Measurements from ENCODE around the gene NEU3. TPM values are rescaled to one million over a fixed set of nuclear protein-coding genes. Genes with fewer than 3 reads are reported as not detected.

The NEU3 gene
- total and polyA plus RNA-seq, 3 donors from 2014 or later, result 25.8 to 41.5 (median 29.3) TPM

GRCh38 chr11:74952752-74953151 is 36.0 kb upstream of the NEU3 start:
- peaks cover 24% of the 10 kb centered on the region for H3K4me1 ChIP-seq
- H3K4me3 ChIP-seq, result no peak overlapping the region
- H3K27me3 ChIP-seq, result no peaks in the 10 kb centered on the region
- no peaks in the 10 kb centered on the region for H3K9me3 ChIP-seq
- no peaks in the 10 kb centered on the region for H3K36me3 ChIP-seq (ENCODE audit: low read depth, missing control alignments)
- WGBS, 2 donors, result 73 to 80% methylated on average over 2 of the region's 2 CpGs
- DNase-seq, result no peak
- intact Hi-C loops (cut with DNase I; ENCODE audit: low total_unique reads), result no loop called here
- TF ChIP-seq POLR2A (IDR thresholded peaks at IDR 0.05), result no peak
- TF ChIP-seq, protein P1, sequence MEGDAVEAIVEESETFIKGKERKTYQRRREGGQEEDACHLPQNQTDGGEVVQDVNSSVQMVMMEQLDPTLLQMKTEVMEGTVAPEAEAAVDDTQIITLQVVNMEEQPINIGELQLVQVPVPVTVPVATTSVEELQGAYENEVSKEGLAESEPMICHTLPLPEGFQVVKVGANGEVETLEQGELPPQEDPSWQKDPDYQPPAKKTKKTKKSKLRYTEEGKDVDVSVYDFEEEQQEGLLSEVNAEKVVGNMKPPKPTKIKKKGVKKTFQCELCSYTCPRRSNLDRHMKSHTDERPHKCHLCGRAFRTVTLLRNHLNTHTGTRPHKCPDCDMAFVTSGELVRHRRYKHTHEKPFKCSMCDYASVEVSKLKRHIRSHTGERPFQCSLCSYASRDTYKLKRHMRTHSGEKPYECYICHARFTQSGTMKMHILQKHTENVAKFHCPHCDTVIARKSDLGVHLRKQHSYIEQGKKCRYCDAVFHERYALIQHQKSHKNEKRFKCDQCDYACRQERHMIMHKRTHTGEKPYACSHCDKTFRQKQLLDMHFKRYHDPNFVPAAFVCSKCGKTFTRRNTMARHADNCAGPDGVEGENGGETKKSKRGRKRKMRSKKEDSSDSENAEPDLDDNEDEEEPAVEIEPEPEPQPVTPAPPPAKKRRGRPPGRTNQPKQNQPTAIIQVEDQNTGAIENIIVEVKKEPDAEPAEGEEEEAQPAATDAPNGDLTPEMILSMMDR (IDR thresholded peaks at IDR 0.05), result no peak
- H3K27ac ChIP-seq, result no peak overlapping the region

GRCh38 chr11:74953451-74953850 is 35.3 kb upstream of the NEU3 start:
- Histone ChIP-seq H3K27me3 (no peaks in the 10 kb centered on the region), H3K4me1 (peaks cover 17% of the 10 kb centered on the region), H3K27ac (no peak overlapping the region), H3K4me3 (no peak overlapping the region), H3K9me3 (no peaks in the 10 kb centered on the region), H3K36me3 (ENCODE audit: low read depth, missing control alignments) (no peaks in the 10 kb centered on the region)
- no peak for TF ChIP-seq POLR2A (IDR thresholded peaks at IDR 0.05)
- TF ChIP-seq, protein P1 (IDR thresholded peaks at IDR 0.05), result no peak
- WGBS, 2 donors, result 96 to 98% methylated on average over 5 of the region's 5 CpGs
- intact Hi-C loops (cut with DNase I; ENCODE audit: low total_unique reads), result no loop called here
- DNase-seq, result no peak

DNA sequence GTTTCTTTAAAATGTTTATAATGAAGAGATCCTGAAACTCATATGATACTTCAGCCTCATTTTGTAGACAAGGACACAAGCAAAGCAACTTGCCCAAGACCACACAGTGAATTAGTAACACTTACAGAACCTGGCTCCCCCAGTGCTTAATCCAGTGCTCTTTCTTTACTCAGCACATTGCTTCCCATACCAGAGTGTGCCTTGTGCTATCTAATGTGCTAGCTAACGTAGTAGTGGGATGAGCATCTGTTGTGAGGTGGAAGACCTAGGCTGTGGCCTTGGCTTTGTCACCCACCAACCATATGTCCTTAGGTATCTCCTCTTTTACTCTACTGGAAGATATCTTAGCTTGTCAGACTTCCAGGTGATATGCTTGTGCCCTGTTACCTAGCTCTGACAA is 34.5 kb upstream of the NEU3 start:
- Histone ChIP-seq H3K36me3 (ENCODE audit: low read depth, missing control alignments) (no peaks in the 10 kb centered on the region), H3K27me3 (no peaks in the 10 kb centered on the region), H3K4me1 (peaks cover 17% of the 10 kb centered on the region), H3K27ac (no peak overlapping the region), H3K4me3 (no peak overlapping the region), H3K9me3 (no peaks in the 10 kb centered on the region)
- DNase-seq, result no peak
- intact Hi-C loops (cut with DNase I; ENCODE audit: low total_unique reads), result no loop called here
- WGBS, 2 donors, result 76 to 83% methylated on average over 1 of the region's 1 CpG
- TF ChIP-seq, protein P1 (IDR thresholded peaks at IDR 0.05), result no peak
- no peak for TF ChIP-seq POLR2A (IDR thresholded peaks at IDR 0.05)

DNA sequence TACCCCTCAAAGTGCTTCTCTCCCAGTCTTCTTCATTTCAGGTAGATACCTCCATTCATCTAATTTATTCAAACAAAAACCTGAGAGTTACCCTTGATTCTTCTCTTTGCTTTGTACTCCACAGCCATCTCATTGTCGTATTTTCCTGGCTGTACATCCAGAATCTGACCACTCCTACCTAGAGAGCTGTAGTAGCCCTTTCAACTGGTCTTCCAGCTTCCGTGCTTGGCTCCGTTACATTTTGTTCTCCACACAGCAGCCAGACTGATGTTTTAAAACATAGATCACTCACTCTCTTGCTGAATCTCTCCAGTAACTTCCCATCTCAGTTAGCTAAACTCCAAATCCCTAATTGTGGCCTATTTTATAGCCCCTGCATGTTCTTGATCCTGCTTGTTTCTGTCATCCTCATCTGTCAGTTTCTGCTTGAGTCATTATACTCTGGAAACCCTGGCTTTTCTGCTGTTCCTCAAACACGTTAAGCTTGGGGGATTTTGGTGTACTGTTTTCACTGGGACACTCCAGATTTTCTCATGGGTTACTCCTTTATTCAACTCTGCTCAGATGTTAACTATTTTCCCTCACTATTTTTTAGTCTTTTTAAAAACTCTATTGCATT is 32.2 kb upstream of the NEU3 start:
- no peaks in the 10 kb centered on the region for H3K27me3 ChIP-seq
- intact Hi-C loops (cut with DNase I; ENCODE audit: low total_unique reads), result no loop called here
- no peak overlapping the region for H3K4me3 ChIP-seq
- TF ChIP-seq, protein P1 (IDR thresholded peaks at IDR 0.05), result no peak
- no peak for TF ChIP-seq POLR2A (IDR thresholded peaks at IDR 0.05)
- no peaks in the 10 kb centered on the region for H3K9me3 ChIP-seq
- no peak overlapping the region for H3K27ac ChIP-seq
- no peaks in the 10 kb centered on the region for H3K36me3 ChIP-seq (ENCODE audit: low read depth, missing control alignments)
- H3K4me1 ChIP-seq, result peaks cover 4% of the 10 kb centered on the region
- DNase-seq, result no peak
- 47 to 57% methylated on average over 4 of the region's 4 CpGs for WGBS, 2 donors

Measured in testis (tissue), 3 donors.